ENCODE measurements around the gene CIB4.

DNA sequence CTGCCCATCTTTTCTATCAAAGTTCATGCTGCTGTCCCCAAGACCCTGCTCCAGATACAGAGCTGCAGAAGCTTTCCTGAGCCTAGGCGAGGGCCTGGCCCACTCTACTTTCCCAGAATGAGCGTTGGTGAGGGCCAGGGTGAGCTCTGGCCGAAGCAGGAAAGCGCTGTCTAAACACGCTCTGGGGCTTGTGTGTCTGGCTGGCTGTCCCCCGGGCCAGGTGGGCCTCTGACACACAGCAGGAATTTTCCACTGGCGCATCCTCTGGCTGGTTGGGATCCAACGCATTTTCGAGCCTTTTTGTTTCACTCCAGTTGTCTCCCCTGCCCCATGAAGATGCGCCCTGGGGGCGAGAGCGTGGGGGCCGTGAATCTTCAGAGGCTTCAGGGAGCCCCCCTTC lies 33.6 kb upstream of the CIB4 start:
- TF ChIP-seq POLR2A (IDR thresholded peaks at IDR 0.05; ENCODE audit: low read length) (no peak), GATA1 (IDR thresholded peaks at IDR 0.05; ENCODE audit: low read depth, low read length) (no peak)
